Effector memory CD8-positive, alpha-beta T cell (primary cell): Measurements from ENCODE around the gene TLX3.
A peak's percentile ranks its signal among the peaks of the same experiment; 100 is the strongest.

Experiments
- ATAC-seq: fragments of 150-1000 bp; cut with Tn5 transposase; replicated peaks from 2 replicates; pipeline ENCODE4 v1.10.0; 2021; ENCODE audit warnings: mild to moderate bottlenecking, moderate library complexity
- DNase-seq, 3 experiments: peaks; one replicate each; pipeline ENCODE4 v3.0.0; 2021
- H3K27ac Mint-ChIP-seq, 2 donors: one replicate each; pipeline ENCODE4 v1.8.0; 2022; ENCODE audit warnings: mild to moderate bottlenecking in 2 of 2, mixed read lengths in 2 of 2, moderate library complexity in 2 of 2
- H3K27me3 Mint-ChIP-seq, 2 donors: one replicate each; pipeline ENCODE4 v1.8.0; 2022; ENCODE audit warnings: mixed read lengths in 2 of 2
- H3K36me3 Mint-ChIP-seq: one replicate; pipeline ENCODE4 v1.8.0; 2022; ENCODE audit warnings: mild to moderate bottlenecking, moderate library complexity, mixed read lengths; ENCODE audit not compliant: insufficient read depth
- H3K4me1 Mint-ChIP-seq, 2 donors: one replicate each; pipeline ENCODE4 v1.8.0; 2022; ENCODE audit warnings: low read depth in 2 of 2, mixed read lengths in 2 of 2
- H3K4me3 Mint-ChIP-seq, 2 donors: one replicate each; pipeline ENCODE4 v1.8.0; 2022; ENCODE audit warnings: mild to moderate bottlenecking in 2 of 2, mixed read lengths in 2 of 2, moderate library complexity in 2 of 2
- H3K9me3 Mint-ChIP-seq, 2 donors: one replicate each; pipeline ENCODE4 v1.8.0; 2022; ENCODE audit warnings: mixed read lengths in 2 of 2
- total RNA-seq, 9 experiments: gene quantifications; one replicate each; lab custom pipeline; 2026; lab: John Stamatoyannopoulos, UW

Gene TLX3
- total RNA-seq, result 0 reads per million in 9 experiments

DNA sequence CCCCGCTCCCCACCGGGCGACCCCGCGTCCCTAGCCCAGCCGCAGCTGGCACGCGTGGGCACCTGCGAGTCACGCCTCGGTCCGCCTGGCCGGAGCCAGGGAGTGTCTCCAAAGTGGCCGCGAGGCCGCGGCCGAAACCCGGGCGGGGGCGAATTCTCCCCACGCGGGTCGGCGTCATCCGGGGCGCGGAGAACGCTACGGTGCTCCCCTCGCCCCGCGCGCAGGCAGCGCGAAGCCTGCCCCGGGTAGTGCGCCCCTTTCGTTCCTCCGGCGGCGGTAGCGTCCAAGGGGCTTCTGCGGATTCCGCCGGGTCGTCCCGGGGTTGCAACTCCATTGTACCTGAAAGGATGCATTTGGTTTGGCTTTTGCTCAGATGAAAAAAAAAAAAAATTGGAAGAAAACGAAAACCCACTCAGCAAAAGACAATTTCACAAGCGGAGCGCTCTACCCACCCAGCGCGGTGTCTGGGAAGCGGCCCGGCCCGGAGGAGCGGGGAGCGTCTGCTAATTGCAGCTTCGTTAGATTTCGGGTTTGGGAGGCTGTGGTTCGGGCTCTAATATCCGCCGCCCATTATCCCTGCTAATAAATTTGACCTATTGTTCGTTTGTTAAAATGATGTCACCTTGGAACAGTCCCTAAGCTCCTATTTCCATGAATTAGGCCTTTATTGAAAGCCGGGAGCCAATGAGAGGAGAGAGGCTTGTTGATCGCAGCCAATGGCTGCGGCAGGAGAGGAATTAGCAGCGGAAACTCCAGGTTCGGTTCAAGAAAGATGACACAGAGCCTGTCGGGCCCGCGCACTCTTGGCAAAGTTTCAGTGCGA, at the start of gene TLX3:
Gene TLX3 (plus strand): TSS at position 796 of the 823 bp plus-strand sequence. CDS start 118 bp downstream, outside the sequence.
- no peak for ATAC-seq
- H3K27ac Mint-ChIP-seq, result peak within 1 kb of the TSS in 1 of 2 donors; percentile 58
- peaks cover 15 to 23% of the 10 kb centered on the region in 2 donors for H3K4me1 Mint-ChIP-seq
- peaks cover 0 to 2% of the 10 kb centered on the region in 2 donors for H3K9me3 Mint-ChIP-seq
- peaks cover 6% of the 10 kb centered on the region for H3K36me3 Mint-ChIP-seq
- peaks cover 62 to 82% of the 10 kb centered on the region in 2 donors for H3K27me3 Mint-ChIP-seq
- H3K4me3 Mint-ChIP-seq, result peak within 1 kb of the TSS in 1 of 2 donors; percentile 66
- no peak for DNase-seq

DNA sequence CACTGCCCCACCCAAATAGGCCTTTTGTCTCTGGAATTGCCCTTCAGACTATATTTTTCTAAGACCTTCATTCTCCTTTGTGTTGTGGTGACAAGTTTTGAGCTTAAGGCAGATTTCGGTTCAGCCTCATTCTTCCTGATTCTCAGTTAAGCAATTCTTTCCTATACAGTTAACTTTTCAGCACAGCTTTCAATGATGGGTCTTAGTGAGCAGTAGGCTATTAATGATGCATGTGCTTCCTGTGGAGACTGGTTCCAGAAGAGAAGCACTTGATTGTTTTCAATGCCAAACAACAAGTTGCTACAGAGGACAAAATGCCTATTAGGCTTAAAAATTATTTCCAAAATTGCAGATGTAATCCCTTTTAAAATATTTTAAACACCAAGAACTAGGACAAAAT, 47.7 kb upstream of the TLX3 start:
- no peak for DNase-seq
- H3K4me1 Mint-ChIP-seq, result peaks cover 11 to 14% of the 10 kb centered on the region in 2 donors
- H3K27me3 Mint-ChIP-seq, result no peaks in the 10 kb centered on the region
- H3K36me3 Mint-ChIP-seq, result peaks cover 2% of the 10 kb centered on the region
- no peaks in the 10 kb centered on the region for H3K9me3 Mint-ChIP-seq
- no peak for ATAC-seq
- no peak overlapping the region for H3K27ac Mint-ChIP-seq
- H3K4me3 Mint-ChIP-seq, result no peak overlapping the region

GRCh38 chr5:171261904-171262303, 47.1 kb upstream of the TLX3 start:
- H3K27ac Mint-ChIP-seq, result no peak overlapping the region
- DNase-seq, result no peak
- no peak overlapping the region for H3K4me3 Mint-ChIP-seq
- H3K36me3 Mint-ChIP-seq, result peaks cover 2% of the 10 kb centered on the region
- no peaks in the 10 kb centered on the region for H3K9me3 Mint-ChIP-seq
- no peak for ATAC-seq
- H3K4me1 Mint-ChIP-seq, result peaks cover 13 to 14% of the 10 kb centered on the region in 2 donors
- H3K27me3 Mint-ChIP-seq, result no peaks in the 10 kb centered on the region

DNA sequence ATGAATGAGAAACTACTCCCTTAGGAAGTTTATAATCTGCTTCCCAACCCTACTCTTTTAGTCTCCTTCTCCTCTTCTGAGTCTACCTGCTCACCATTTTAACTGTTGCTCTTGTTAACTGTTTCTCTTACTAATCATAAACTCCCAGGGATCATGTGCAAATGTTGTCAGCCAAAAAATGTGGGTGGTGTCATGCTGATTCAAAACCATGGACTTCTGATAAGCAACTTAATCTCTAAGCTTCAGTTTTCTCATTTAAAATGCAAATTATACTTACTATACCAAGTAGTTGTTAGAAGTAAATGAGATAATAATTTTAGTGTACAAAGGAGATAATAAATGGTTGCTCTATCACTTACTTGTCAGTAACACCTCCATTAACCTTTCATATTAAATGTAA, 45.9 kb upstream of the TLX3 start:
- DNase-seq (no peak), ATAC-seq (no peak)
- Mint-ChIP-seq H3K36me3 (peaks cover 2% of the 10 kb centered on the region), H3K27ac (no peak overlapping the region), H3K4me3 (no peak overlapping the region), H3K4me1 (peaks cover 13 to 14% of the 10 kb centered on the region in 2 donors), H3K9me3 (no peaks in the 10 kb centered on the region), H3K27me3 (no peaks in the 10 kb centered on the region)

GRCh38 chr5:171264843-171265242, 44.2 kb upstream of the TLX3 start:
- ATAC-seq (peak; percentile 64), DNase-seq (no peak)
- peak overlapping the region in 1 of 2 donors; percentile 59 for H3K4me3 Mint-ChIP-seq
- H3K27me3 Mint-ChIP-seq, result no peaks in the 10 kb centered on the region
- H3K4me1 Mint-ChIP-seq, result peaks cover 12 to 13% of the 10 kb centered on the region in 2 donors
- peaks cover 2% of the 10 kb centered on the region for H3K36me3 Mint-ChIP-seq
- no peaks in the 10 kb centered on the region for H3K9me3 Mint-ChIP-seq
- no peak overlapping the region for H3K27ac Mint-ChIP-seq

- Mint-ChIP-seq H3K9me3 (no peaks in the 10 kb centered on the region), H3K4me3 (no peak overlapping the region), H3K27me3 (peaks cover 7 to 21% of the 10 kb centered on the region in 2 donors), H3K36me3 (peaks cover 2% of the 10 kb centered on the region), H3K27ac (no peak overlapping the region), H3K4me1 (peaks cover 13 to 15% of the 10 kb centered on the region in 2 donors)
- ATAC-seq (no peak), DNase-seq (no peak)
These were observed 40.1 kb upstream of the TLX3 start for GRCh38 chr5:171268700-171269620.

- H3K27ac Mint-ChIP-seq, result no peak overlapping the region
- DNase-seq, result no peak
- peaks cover 2% of the 10 kb centered on the region for H3K36me3 Mint-ChIP-seq
- H3K4me3 Mint-ChIP-seq, result no peak overlapping the region
- H3K9me3 Mint-ChIP-seq, result no peaks in the 10 kb centered on the region
- ATAC-seq, result no peak
- H3K27me3 Mint-ChIP-seq, result peaks cover 7 to 21% of the 10 kb centered on the region in 2 donors
- H3K4me1 Mint-ChIP-seq, result peaks cover 10 to 11% of the 10 kb centered on the region in 2 donors
These were observed 39.3 kb upstream of the TLX3 start for GRCh38 chr5:171269717-171270116.

DNA sequence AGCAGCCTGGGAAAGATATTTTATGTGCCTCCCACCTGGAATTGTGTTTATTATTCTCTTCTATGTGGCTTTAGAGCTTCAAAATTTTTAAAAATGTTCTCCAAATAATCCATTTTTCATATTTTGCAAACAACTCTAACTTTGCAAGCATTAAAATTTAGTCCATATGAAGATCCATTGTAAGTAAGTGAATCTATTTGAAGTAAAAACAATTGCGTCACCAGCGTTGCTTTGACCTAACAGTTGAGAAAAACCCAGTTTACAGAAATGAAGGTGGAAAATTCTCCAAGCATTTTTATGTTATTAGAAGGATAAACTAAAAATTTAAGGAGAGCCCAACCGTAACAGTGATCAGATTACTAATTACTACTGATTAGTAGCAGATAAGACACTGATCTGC, 38.9 kb upstream of the TLX3 start:
- Mint-ChIP-seq H3K4me1 (peaks cover 6% of the 10 kb centered on the region in 2 donors), H3K4me3 (no peak overlapping the region), H3K9me3 (no peaks in the 10 kb centered on the region), H3K36me3 (peaks cover 2% of the 10 kb centered on the region), H3K27ac (no peak overlapping the region), H3K27me3 (peaks cover 7 to 21% of the 10 kb centered on the region in 2 donors)
- ATAC-seq (no peak), DNase-seq (no peak)

- no peak for ATAC-seq
- Mint-ChIP-seq H3K27ac (no peak overlapping the region), H3K4me3 (no peak overlapping the region), H3K9me3 (no peaks in the 10 kb centered on the region), H3K4me1 (peaks cover 0 to 5% of the 10 kb centered on the region in 2 donors), H3K27me3 (peaks cover 7 to 21% of the 10 kb centered on the region in 2 donors), H3K36me3 (no peaks in the 10 kb centered on the region)
- no peak for DNase-seq
These were observed 37.2 kb upstream of the TLX3 start for GRCh38 chr5:171271798-171272197.

DNA sequence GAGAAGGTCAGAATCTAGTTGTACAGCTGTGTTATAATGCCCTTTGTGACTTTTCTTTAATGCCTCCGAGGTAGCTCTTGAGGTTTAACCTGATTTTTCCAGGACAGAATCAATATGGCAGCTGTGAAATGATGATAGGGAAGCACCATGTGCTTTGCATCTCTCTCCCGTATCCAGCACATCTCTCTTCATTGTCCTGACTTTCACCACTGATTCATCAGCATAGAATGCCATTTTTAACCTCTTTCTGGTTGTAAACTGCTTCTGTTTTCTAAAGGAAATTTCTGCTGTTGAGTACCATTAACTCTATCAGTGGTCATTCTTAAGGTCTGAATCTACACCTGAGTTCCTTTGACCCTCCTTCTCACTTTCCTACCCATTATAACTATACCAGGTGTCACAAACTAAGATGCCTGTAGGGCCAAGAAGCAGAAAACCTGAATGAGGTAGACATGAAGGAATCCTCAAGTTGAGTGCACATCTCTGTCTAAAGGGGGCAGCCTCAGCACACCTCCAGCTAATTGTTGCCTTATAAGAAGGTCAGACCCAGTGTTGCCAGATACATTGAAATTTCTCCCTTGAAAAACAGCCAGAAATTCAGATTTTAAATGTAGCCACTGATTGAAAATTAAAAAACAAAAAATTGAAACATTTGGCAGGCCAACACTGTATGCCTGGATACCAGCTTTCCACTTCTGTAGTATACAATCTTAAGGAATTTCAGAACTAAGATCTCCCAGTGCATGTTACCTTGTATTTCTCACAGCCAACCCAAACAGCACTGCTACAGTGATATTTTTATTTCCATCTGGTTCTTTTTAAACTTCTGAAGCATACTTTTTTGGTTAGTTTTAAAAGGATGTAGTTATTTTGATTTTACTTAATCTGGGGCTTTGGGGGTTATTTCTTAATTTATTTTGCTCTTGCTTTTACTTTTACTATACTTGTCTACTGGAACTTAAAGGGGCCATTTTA, 35.8 kb upstream of the TLX3 start:
- H3K27ac Mint-ChIP-seq, result no peak overlapping the region
- H3K27me3 Mint-ChIP-seq, result peaks cover 7 to 21% of the 10 kb centered on the region in 2 donors
- ATAC-seq (no peak), DNase-seq (no peak)
- H3K9me3 Mint-ChIP-seq, result no peaks in the 10 kb centered on the region
- H3K4me3 Mint-ChIP-seq, result no peak overlapping the region
- peaks cover 0 to 5% of the 10 kb centered on the region in 2 donors for H3K4me1 Mint-ChIP-seq
- no peaks in the 10 kb centered on the region for H3K36me3 Mint-ChIP-seq

DNA sequence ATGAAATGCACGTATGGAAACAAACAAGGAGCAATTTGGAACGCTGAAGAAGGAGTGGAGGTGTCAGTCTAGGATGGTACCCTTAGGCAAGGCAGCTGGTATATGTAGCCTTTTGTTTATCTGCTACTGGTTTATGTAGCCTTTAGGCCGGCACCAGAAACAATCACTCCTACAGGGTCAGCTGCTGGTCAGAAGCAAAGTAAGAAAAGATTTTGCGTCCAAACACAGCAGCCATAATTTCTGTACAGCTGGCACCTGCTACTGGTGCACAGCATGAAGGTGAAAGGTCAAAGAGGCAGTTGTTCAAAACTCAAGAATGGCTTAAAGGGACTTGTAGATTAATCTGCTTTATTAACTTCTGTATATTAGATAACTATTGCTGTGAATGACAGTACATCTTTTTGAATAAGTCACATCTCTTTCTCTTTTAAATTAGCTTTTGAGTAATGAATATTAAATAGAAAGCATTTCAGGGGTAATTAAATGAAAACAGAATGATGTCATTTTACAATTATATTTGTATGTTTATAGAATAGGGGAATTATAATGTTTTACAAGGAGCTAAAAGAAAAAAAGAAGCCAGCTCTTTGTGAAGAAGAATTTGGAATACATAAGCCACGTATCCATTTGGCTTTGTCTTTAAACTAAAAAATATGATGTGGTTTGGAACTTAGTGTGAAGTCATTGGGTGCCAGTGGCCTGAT, 33.1 kb upstream of the TLX3 start:
- Mint-ChIP-seq H3K36me3 (no peaks in the 10 kb centered on the region), H3K4me3 (no peak overlapping the region), H3K27ac (no peak overlapping the region), H3K9me3 (no peaks in the 10 kb centered on the region), H3K27me3 (peaks cover 18 to 46% of the 10 kb centered on the region in 2 donors), H3K4me1 (peaks cover 0 to 5% of the 10 kb centered on the region in 2 donors)
- ATAC-seq, result no peak
- DNase-seq, result no peak

- Mint-ChIP-seq H3K4me3 (no peak overlapping the region), H3K36me3 (no peaks in the 10 kb centered on the region), H3K27me3 (peaks cover 35 to 71% of the 10 kb centered on the region in 2 donors), H3K4me1 (no peaks in the 10 kb centered on the region), H3K27ac (no peak overlapping the region), H3K9me3 (no peaks in the 10 kb centered on the region)
- no peak for ATAC-seq
- DNase-seq, result no peak
These were observed 25.3 kb upstream of the TLX3 start for GRCh38 chr5:171283753-171284152.
